ENCODE measurements around the gene SAXO1.

DNA sequence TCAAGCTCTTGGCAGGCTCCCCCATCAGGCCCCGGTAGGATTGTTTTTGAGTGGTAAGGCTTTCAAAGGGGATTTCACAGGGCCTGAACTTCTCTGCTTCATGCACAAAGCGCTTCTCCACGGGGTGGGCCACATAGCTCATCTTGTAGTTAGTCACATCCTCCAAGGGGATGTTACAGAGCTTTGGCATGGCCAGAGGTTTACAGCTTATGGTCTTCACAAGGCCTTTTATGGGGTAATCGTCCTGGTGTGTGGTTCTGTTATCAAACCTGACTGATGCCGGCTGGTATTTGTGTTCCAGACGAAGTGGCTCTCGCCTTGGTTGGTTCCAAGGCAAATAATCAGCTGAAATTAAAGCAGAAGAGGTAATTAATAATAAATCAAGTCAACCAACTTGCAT, 104.3 kb downstream of the SAXO1 start:
- TF ChIP-seq CREB1 (CRISPR knock-in tag; IDR thresholded peaks at IDR 0.05; ENCODE audit: low read depth): no peak
- TF ChIP-seq, protein P1, sequence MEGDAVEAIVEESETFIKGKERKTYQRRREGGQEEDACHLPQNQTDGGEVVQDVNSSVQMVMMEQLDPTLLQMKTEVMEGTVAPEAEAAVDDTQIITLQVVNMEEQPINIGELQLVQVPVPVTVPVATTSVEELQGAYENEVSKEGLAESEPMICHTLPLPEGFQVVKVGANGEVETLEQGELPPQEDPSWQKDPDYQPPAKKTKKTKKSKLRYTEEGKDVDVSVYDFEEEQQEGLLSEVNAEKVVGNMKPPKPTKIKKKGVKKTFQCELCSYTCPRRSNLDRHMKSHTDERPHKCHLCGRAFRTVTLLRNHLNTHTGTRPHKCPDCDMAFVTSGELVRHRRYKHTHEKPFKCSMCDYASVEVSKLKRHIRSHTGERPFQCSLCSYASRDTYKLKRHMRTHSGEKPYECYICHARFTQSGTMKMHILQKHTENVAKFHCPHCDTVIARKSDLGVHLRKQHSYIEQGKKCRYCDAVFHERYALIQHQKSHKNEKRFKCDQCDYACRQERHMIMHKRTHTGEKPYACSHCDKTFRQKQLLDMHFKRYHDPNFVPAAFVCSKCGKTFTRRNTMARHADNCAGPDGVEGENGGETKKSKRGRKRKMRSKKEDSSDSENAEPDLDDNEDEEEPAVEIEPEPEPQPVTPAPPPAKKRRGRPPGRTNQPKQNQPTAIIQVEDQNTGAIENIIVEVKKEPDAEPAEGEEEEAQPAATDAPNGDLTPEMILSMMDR (conservative IDR thresholded peaks at IDR 0.05; ENCODE audit: low read depth in 2 of 2): no peak
- no peak for TF ChIP-seq EZH2phosphoT487 (IDR thresholded peaks at IDR 0.05; ENCODE audit: unreplicated experiment)
- TF ChIP-seq POLR2AphosphoS5 (IDR thresholded peaks at IDR 0.05; ENCODE audit: low read depth): no peak
- TF ChIP-seq, protein P2, sequence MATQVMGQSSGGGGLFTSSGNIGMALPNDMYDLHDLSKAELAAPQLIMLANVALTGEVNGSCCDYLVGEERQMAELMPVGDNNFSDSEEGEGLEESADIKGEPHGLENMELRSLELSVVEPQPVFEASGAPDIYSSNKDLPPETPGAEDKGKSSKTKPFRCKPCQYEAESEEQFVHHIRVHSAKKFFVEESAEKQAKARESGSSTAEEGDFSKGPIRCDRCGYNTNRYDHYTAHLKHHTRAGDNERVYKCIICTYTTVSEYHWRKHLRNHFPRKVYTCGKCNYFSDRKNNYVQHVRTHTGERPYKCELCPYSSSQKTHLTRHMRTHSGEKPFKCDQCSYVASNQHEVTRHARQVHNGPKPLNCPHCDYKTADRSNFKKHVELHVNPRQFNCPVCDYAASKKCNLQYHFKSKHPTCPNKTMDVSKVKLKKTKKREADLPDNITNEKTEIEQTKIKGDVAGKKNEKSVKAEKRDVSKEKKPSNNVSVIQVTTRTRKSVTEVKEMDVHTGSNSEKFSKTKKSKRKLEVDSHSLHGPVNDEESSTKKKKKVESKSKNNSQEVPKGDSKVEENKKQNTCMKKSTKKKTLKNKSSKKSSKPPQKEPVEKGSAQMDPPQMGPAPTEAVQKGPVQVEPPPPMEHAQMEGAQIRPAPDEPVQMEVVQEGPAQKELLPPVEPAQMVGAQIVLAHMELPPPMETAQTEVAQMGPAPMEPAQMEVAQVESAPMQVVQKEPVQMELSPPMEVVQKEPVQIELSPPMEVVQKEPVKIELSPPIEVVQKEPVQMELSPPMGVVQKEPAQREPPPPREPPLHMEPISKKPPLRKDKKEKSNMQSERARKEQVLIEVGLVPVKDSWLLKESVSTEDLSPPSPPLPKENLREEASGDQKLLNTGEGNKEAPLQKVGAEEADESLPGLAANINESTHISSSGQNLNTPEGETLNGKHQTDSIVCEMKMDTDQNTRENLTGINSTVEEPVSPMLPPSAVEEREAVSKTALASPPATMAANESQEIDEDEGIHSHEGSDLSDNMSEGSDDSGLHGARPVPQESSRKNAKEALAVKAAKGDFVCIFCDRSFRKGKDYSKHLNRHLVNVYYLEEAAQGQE (IDR thresholded peaks at IDR 0.05; ENCODE audit: unreplicated experiment): no peak
- no peak for TF ChIP-seq EZH2 (IDR thresholded peaks at IDR 0.05; ENCODE audit: low read depth, unreplicated experiment)
- TF ChIP-seq ZNF114 (CRISPR knock-in tag; IDR thresholded peaks at IDR 0.05): no peak
- TF ChIP-seq JUNB (IDR thresholded peaks at IDR 0.05; ENCODE audit: unreplicated experiment): no peak
- no peak for TF ChIP-seq ZNF331 (CRISPR knock-in tag; IDR thresholded peaks at IDR 0.05; ENCODE audit: low read depth)
- TF ChIP-seq, protein P3, sequence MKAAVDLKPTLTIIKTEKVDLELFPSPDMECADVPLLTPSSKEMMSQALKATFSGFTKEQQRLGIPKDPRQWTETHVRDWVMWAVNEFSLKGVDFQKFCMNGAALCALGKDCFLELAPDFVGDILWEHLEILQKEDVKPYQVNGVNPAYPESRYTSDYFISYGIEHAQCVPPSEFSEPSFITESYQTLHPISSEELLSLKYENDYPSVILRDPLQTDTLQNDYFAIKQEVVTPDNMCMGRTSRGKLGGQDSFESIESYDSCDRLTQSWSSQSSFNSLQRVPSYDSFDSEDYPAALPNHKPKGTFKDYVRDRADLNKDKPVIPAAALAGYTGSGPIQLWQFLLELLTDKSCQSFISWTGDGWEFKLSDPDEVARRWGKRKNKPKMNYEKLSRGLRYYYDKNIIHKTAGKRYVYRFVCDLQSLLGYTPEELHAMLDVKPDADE (IDR thresholded peaks at IDR 0.05): no peak
- no peak for TF ChIP-seq STAT1 (IDR thresholded peaks at IDR 0.05; ENCODE audit: unreplicated experiment)
- TF ChIP-seq NANOG (IDR thresholded peaks at IDR 0.05; ENCODE audit: borderline replicate concordance): no peak

Measured in GM23338 (cell line).